K562 (cell line): ENCODE data around the gene HOOK1. TPM values are rescaled to one million over a fixed set of nuclear protein-coding genes. Genes with fewer than 3 reads are reported as not detected.

Experiments used
- ATAC-seq: fragments of 200-7000 bp; cut with Tn5 transposase; 3 replicates; pipeline ENCODE4 v1.9.1; 2020; ENCODE audit warnings: moderate library complexity
- BruUV-seq: library from RNA; stranded (reverse); fragments of 400-500 nt; replicated peaks from 2 replicates; lab custom pipeline; 2021; lab: Mats Ljungman, UMichigan
- CTCF ChIA-PET: fragments of 300-600 bp; formaldehyde crosslinking; extraction: SDS; loops from one replicate; lab custom pipeline; 2021; ENCODE audit warnings: low intra/inter-chr PET ratio; lab: Yijun Ruan, JAX
- POLR2A ChIA-PET: fragments of 300-600, 350-650 bp; sonication (Branson Sonifier 250); formaldehyde crosslinking; extraction: SDS; loops from one replicate; lab custom pipeline; 2021; ENCODE audit warnings: antibody characterized with exemption, inconsistent platforms; lab: Yijun Ruan, JAX
- DNase-seq, 4 experiments: peaks; one replicate each; pipeline versions ENCODE4 v3.0.0 to v3.0.0-alpha.2; 2011 to 2018; ENCODE audit warnings: low spot score in 3 of 4, mixed read lengths in 3 of 4; ENCODE audit errors: extremely low read depth in 1 of 4
- FAIRE-seq: peaks from 2 replicates; lab custom pipeline; 2011; peaks lifted over from hg19 to GRCh38; lab: Jason Lieb, UNC
- H2AFZ ChIP-seq: 2 replicates; pipeline ENCODE4 v1.6.0; 2011; ENCODE audit warnings: low read depth, low read length, control low read depth, inconsistent platforms
- H3K27ac ChIP-seq: fragments of 200-600 bp; 3 replicates; pipeline ENCODE4 v1.8.0; 2011; ENCODE audit warnings: low read depth, mild to moderate bottlenecking, control low read depth, inconsistent platforms, low read length, moderate library complexity, mixed read lengths; ENCODE audit errors: extremely low read depth
- H3K27me3 ChIP-seq, 2 experiments: fragments of 300-600 bp in 1 of 2; 2 replicates in 1 of 2; 3 replicates in 1 of 2; pipeline versions ENCODE4 v1.6.0 to v1.8.0; 2011; ENCODE audit warnings: inconsistent platforms in 2 of 2, low read length in 2 of 2, mild to moderate bottlenecking in 1 of 2, mixed read lengths in 1 of 2, moderate library complexity in 1 of 2; ENCODE audit not compliant: control insufficient read depth in 2 of 2, insufficient read depth in 2 of 2
- H3K36me3 ChIP-seq: fragments of 300-600 bp; 3 replicates; pipeline ENCODE4 v1.8.0; 2011; ENCODE audit warnings: mild to moderate bottlenecking, low read length, inconsistent platforms; ENCODE audit not compliant: control insufficient read depth, insufficient read depth
- H3K4me1 ChIP-seq, 2 experiments: fragments of 200-600 bp in 1 of 2; replicated peaks in 1 of 2; 2 replicates in 1 of 2; 3 replicates in 1 of 2; pipeline versions ENCODE4 v1.5.1 to v1.8.0; 2011; ENCODE audit warnings: inconsistent platforms in 2 of 2, low read length in 2 of 2, mild to moderate bottlenecking in 1 of 2, mixed read lengths in 1 of 2, moderate library complexity in 1 of 2; ENCODE audit not compliant: control insufficient read depth in 2 of 2, insufficient read depth in 2 of 2
- H3K4me2 ChIP-seq: 2 replicates; pipeline ENCODE4 v1.6.1; 2011; ENCODE audit warnings: low read length, control low read depth, inconsistent platforms, mixed read lengths; ENCODE audit not compliant: insufficient read depth
- H3K4me3 ChIP-seq: fragments of 200-600 bp; sonication (generic), shearing (Covaris generic); 2 replicates; pipeline ENCODE4 v1.5.1; 2016; ENCODE audit warnings: control low read depth, inconsistent platforms
- H3K79me2 ChIP-seq: fragments of 200-600 bp; 3 replicates; pipeline ENCODE4 v1.8.0; 2011; ENCODE audit warnings: low read length, inconsistent platforms; ENCODE audit not compliant: control insufficient read depth, insufficient read depth
- H3K9ac ChIP-seq, 2 experiments: 2 replicates each; pipeline versions ENCODE4 v1.6.0 to v1.6.1; 2011; ENCODE audit warnings: low read depth in 2 of 2, low read length in 2 of 2, control low read depth in 1 of 2, inconsistent platforms in 1 of 2, mild to moderate bottlenecking in 1 of 2, mixed read lengths in 1 of 2; ENCODE audit not compliant: insufficient read depth in 1 of 2
- H3K9me1 ChIP-seq: one replicate; pipeline ENCODE4 v1.6.0; 2011; ENCODE audit warnings: inconsistent platforms, mild to moderate bottlenecking, low read length, moderate library complexity; ENCODE audit not compliant: control insufficient read depth, insufficient read depth
- H3K9me3 ChIP-seq: replicated peaks from 2 replicates; pipeline ENCODE4 v1.5.1; 2011; ENCODE audit warnings: low read depth, low read length, inconsistent platforms; ENCODE audit not compliant: control insufficient read depth, insufficient read depth
- H4K20me1 ChIP-seq: replicated peaks from 2 replicates; pipeline ENCODE4 v1.6.1; 2011; ENCODE audit warnings: low read length, inconsistent platforms, mixed read lengths; ENCODE audit not compliant: control insufficient read depth, insufficient read depth
- DACH1 ChIP-seq: fragments of 450-650 bp; IDR thresholded peaks from 2 replicates; pipeline ENCODE4 v1.6.1; 2018; ENCODE audit not compliant: partially characterized antibody
- FUS ChIP-seq: fragments of 200-400 bp; formaldehyde crosslinking; optimal IDR thresholded peaks from 2 replicates; pipeline ENCODE3; 2017; ENCODE audit warnings: low read depth, low read length
- HOMEZ ChIP-seq: fragments of 250-450 bp; sonication (Bioruptor Pico); IDR thresholded peaks from 2 replicates; pipeline ENCODE4 v1.4.0; 2020; ENCODE audit warnings: mild to moderate bottlenecking, moderate library complexity
- MCM7 ChIP-seq, 2 experiments: fragments of 450-650 bp; IDR thresholded peaks; 2 replicates each; pipeline ENCODE4 v1.6.1; 2016 to 2018
- MXI1 ChIP-seq: IDR thresholded peaks from 2 replicates; pipeline ENCODE4 v1.6.1; 2011; ENCODE audit warnings: low read depth, mild to moderate bottlenecking, improper control_type of control experiment, low read length
- ZSCAN29 ChIP-seq: fragments of 450-650 bp; IDR thresholded peaks from 2 replicates; pipeline ENCODE4 v1.6.1; 2017
- WGBS: fragments of 100-300 bp; shearing (Covaris generic); methylation state at CpG from one replicate; pipeline ENCODE4 v1.1.6; 2016; ENCODE audit warnings: low coverage, mixed read lengths; ENCODE audit not compliant: insufficient coverage; ENCODE audit errors: missing lambda C conversion rate; 5-methylcytosine and 5-hydroxymethylcytosine counted together
- in situ Hi-C: fragments of 300-500 bp; cut with MboI; formaldehyde crosslinking; loops from 4 replicates; pipeline ENCODE4 v1.15.0; 2018; ENCODE audit warnings: inconsistent platforms, mixed read lengths
- intact Hi-C: fragments of 100-400 bp; cut with micrococcal nuclease; formaldehyde crosslinking; loops from 2 replicates; pipeline ENCODE4 v1.14.2; 2022
- polyA plus RNA-seq, 8 experiments: library from polyadenylated mRNA; depleted of rRNA in 4 of 8; stranded (reverse) in 5 of 8; unstranded in 3 of 8; fragments of >200 nt; fragmentation: Nextera tagmentation in 2 of 8; fragmentation: Illumina TruSeq in 1 of 8; extraction: Ambion mirVana in 2 of 8; extraction: Trizol in 1 of 8; gene quantifications; 2 replicates each; pipeline versions ENCODE4 v1.2.1 to v1.2.3, GENCODE V29; 2011 to 2014; ENCODE audit warnings: inconsistent platforms in 1 of 8, missing spikeins in 1 of 8
- total RNA-seq, 7 experiments: library from RNA; depleted of rRNA in 6 of 7; stranded (reverse); fragments of >200 nt in 6 of 7; fragmentation: Illumina TruSeq in 2 of 7; extraction: Trizol in 2 of 7; gene quantifications; 2 replicates each; pipeline versions ENCODE4 v1.2.1 to v1.2.3, GENCODE V29; 2011 to 2021; ENCODE audit warnings: low replicate concordance in 1 of 7

Gene HOOK1
- total and polyA plus RNA-seq, 9 of the 15 experiments (the other 6 are each of a cell fraction or from before 2014, with no cell fraction given): 0.11 to 0.18 TPM; not detected in 7

DNA sequence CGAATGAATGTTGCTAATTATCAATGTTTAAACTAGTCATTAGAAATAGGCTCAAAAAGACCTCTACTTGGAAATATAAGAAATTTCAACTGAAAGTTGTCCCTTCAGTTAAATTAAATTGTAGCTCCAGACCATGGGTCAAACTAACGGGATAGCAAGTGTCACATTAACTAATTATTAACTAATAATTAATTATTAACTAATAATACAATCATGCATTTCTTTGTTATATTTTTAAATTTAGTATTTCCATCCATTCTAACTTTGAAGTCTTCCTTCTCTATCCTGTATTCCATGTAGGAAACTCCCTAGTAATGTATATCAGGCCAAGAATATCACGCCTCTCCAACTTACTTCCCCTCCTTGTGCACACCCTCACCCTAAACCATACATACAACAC lies 43.4 kb upstream of the HOOK1 start:
- Histone ChIP-seq H3K4me2 (no peak overlapping the region), H3K4me1 (peaks cover 0 to 7% of the 10 kb centered on the region in 2 experiments; a peak in 1 of 5 replicates), H3K27me3 (peaks cover 3 to 6% of the 10 kb centered on the region in 2 experiments; a peak in 2 of 5 replicates), H4K20me1 (no peaks in the 10 kb centered on the region), H3K36me3 (no peaks in the 10 kb centered on the region), H3K9ac (no peak overlapping the region), H3K27ac (no peak overlapping the region), H2AFZ (no peak overlapping the region), H3K4me3 (no peak overlapping the region), H3K9me3 (no peaks in the 10 kb centered on the region), H3K9me1 (no peaks in the 10 kb centered on the region), H3K79me2 (no peaks in the 10 kb centered on the region)
- TF ChIP-seq MCM7 (IDR thresholded peaks at IDR 0.05) (peak in 1 of 2 experiments; percentile 58; a peak in 1 of 4 replicates), ZSCAN29 (no peak), DACH1 (peak; percentile 91), MXI1 (no peak), FUS (no peak), HOMEZ (CRISPR knock-in tag) (no peak)
- FAIRE-seq (no peak), ATAC-seq (no peak), DNase-seq (no peak)
- intact Hi-C loops (no loop called here), in situ Hi-C loops (loop anchor here (25.0 kb wide), 1 partner anchor 1259 kb away; no protein-coding TSS in a partner anchor)
- CTCF ChIA-PET: no interaction called here
- BruUV-seq: no TSS peak
- POLR2A ChIA-PET: interaction anchor here (1.6 kb wide), 1 partner anchor 12 kb away, joined by 4 read pairs; no protein-coding TSS in a partner anchor
- 0% methylated on average over 3 of the region's 3 CpGs for WGBS
